SU-DHL-6 (cell line): ENCODE results near the gene SGIP1.

Source experiments
- EZH2phosphoT487 ChIP-seq: fragments of 200-600 bp; sonication (generic), shearing (Covaris generic); conservative IDR thresholded peaks from 2 replicates; pipeline ENCODE4 v1.6.1; 2018; ENCODE audit warnings: mild to moderate bottlenecking, antibody characterized with exemption, low read length, moderate library complexity, mixed read lengths
- TF ChIP-seq, protein P1 (sequence below): fragments of 200-600 bp; sonication (generic); IDR thresholded peaks from one replicate; pipeline ENCODE4 v1.5.1; 2017; ENCODE audit warnings: antibody characterized with exemption, mild to moderate bottlenecking, low read length, moderate library complexity; ENCODE audit not compliant: insufficient read depth, poor library complexity, severe bottlenecking

GRCh38 chr1:66778266-66778665 is 244.3 kb downstream of the SGIP1 start:
- TF ChIP-seq, protein P1, sequence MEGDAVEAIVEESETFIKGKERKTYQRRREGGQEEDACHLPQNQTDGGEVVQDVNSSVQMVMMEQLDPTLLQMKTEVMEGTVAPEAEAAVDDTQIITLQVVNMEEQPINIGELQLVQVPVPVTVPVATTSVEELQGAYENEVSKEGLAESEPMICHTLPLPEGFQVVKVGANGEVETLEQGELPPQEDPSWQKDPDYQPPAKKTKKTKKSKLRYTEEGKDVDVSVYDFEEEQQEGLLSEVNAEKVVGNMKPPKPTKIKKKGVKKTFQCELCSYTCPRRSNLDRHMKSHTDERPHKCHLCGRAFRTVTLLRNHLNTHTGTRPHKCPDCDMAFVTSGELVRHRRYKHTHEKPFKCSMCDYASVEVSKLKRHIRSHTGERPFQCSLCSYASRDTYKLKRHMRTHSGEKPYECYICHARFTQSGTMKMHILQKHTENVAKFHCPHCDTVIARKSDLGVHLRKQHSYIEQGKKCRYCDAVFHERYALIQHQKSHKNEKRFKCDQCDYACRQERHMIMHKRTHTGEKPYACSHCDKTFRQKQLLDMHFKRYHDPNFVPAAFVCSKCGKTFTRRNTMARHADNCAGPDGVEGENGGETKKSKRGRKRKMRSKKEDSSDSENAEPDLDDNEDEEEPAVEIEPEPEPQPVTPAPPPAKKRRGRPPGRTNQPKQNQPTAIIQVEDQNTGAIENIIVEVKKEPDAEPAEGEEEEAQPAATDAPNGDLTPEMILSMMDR, result no peak
- TF ChIP-seq EZH2phosphoT487, result no peak
